BLaER1 treated with 17β-estradiol and CSF1 and Interleukin-3, amounts not matched to agents 10 nM and 100 nM (cell line): ENCODE data around the gene CCDC63.

Experiments
- H3K27ac ChIP-seq, 11 experiments: shearing (Covaris generic); formaldehyde crosslinking; 2 replicates each; pipeline ENCODE4 v1.8.1; 2022
- H3K27me3 ChIP-seq, 11 experiments: shearing (Covaris generic); formaldehyde crosslinking; 2 replicates each; pipeline ENCODE4 v1.8.1; 2022
- H3K36me3 ChIP-seq, 11 experiments: shearing (Covaris generic); formaldehyde crosslinking; 2 replicates each; pipeline ENCODE4 v1.8.1; 2022
- H3K4me1 ChIP-seq, 10 experiments: shearing (Covaris generic); formaldehyde crosslinking; 2 replicates each; pipeline ENCODE4 v1.8.1; 2022
- H3K4me2 ChIP-seq, 11 experiments: shearing (Covaris generic); formaldehyde crosslinking; 2 replicates each; pipeline ENCODE4 v1.8.1; 2022
- H3K4me3 ChIP-seq, 10 experiments: shearing (Covaris generic); formaldehyde crosslinking; 2 replicates each; pipeline ENCODE4 v1.8.1; 2022
- H3K9ac ChIP-seq, 11 experiments: shearing (Covaris generic); formaldehyde crosslinking; 2 replicates each; pipeline ENCODE4 v1.8.1; 2022
- H3K9me3 ChIP-seq, 11 experiments: shearing (Covaris generic); formaldehyde crosslinking; replicated peaks in 1 of 11; 2 replicates each; pipeline ENCODE4 v1.8.1; 2022
- H4K20me1 ChIP-seq, 11 experiments: shearing (Covaris generic); formaldehyde crosslinking; 2 replicates each; pipeline ENCODE4 v1.8.1; 2022
- Cebpa-rat ChIP-seq, 11 experiments: shearing (Covaris generic); IDR thresholded peaks; 2 replicates each; pipeline ENCODE4 v1.8.1; 2022

CCDC63 gene

DNA sequence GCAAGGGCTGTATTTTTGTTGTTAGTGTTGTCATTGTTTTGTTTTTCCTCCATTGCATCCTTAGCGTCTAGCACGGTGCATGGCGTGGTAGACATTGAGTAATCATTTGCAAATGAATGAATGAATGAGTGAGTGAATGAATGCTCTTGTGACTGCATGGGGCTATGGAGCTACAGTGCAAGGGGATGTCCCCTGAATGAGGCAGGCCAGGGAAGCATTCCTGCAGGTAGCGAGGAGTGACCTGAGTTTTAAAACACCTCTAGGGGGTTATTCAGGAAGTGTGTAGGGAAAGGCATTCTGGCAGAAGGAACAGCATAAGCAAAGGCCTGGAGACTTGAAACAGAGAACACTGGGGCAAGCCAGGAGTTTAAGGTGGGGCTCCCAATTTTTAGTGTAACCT is 56.7 kb downstream of the CCDC63 start:
- Histone ChIP-seq H3K4me3 (no peak overlapping the region), H4K20me1 (no peaks in the 10 kb centered on the region), H3K9ac (no peak overlapping the region), H3K4me1 (peaks cover 0 to 14% (median 6%) of the 10 kb centered on the region in 10 experiments; a peak in 11 of 20 replicates), H3K9me3 (no peaks in the 10 kb centered on the region), H3K4me2 (no peak overlapping the region), H3K27ac (no peak overlapping the region), H3K27me3 (no peaks in the 10 kb centered on the region), H3K36me3 (no peaks in the 10 kb centered on the region)
- TF ChIP-seq Cebpa-rat (IDR thresholded peaks at IDR 0.05) = no peak

DNA sequence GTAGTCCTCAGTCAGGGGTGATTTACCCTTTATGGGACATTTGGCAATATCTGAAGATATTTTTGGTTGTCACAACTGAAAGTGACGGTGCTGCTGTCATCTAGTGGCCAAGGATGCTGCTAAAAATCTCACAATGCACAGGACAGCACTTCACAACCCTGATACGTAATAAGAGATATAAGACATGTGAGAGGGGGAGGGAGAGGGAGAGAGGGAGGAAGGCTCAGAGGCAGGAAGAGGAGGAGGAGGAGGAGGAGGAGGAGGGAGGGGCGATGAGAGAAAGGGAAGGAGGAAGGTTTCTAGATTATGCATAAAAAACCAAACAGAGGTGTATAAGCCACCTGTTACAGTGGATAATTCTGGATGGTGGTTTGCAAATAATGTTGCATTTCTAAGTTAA is 59.3 kb downstream of the CCDC63 start:
- Histone ChIP-seq H3K27ac (peak overlapping the region in 1 of 11 experiments; percentile 15; a peak in 1 of 22 replicates), H3K9me3 (no peaks in the 10 kb centered on the region), H3K4me1 (peaks cover 0 to 14% (median 6%) of the 10 kb centered on the region in 10 experiments; a peak in 11 of 20 replicates), H3K36me3 (no peaks in the 10 kb centered on the region), H3K4me3 (no peak overlapping the region), H4K20me1 (no peaks in the 10 kb centered on the region), H3K9ac (no peak overlapping the region), H3K27me3 (no peaks in the 10 kb centered on the region), H3K4me2 (peak overlapping the region in 4 of 11 experiments; percentile 6 to 26 (median 12); a peak in 4 of 22 replicates)
- TF ChIP-seq Cebpa-rat (IDR thresholded peaks at IDR 0.05) = no peak

DNA sequence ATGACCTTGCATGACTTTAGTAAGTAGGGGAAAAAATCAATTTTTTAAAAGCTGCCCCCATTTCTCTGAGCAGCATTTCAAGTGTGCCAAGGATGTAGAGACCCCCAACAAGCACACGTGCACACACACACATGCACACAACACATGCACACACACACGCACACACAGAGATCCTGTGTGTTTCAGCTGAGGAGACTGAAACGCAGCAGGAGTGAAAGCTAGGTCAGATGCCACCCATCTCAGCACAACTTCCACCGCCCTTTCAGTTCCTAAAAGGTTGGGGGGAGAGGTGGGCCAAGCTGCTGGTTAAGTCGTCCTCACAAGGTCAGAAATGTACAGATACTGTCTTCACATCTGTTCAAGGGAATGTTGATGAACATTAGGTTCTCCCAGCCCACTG is 59.7 kb downstream of the CCDC63 start:
- no peak overlapping the region for H3K4me3 ChIP-seq
- no peak for TF ChIP-seq Cebpa-rat (IDR thresholded peaks at IDR 0.05)
- H3K4me2 ChIP-seq = peak overlapping the region in 3 of 11 experiments; percentile 6 to 19 (median 6); a peak in 3 of 22 replicates
- no peaks in the 10 kb centered on the region for H4K20me1 ChIP-seq
- H3K27ac ChIP-seq = peak overlapping the region in 1 of 11 experiments; percentile 15; a peak in 1 of 22 replicates
- H3K36me3 ChIP-seq = no peaks in the 10 kb centered on the region
- H3K9ac ChIP-seq = no peak overlapping the region
- H3K9me3 ChIP-seq = no peaks in the 10 kb centered on the region
- H3K4me1 ChIP-seq = peaks cover 0 to 14% (median 6%) of the 10 kb centered on the region in 10 experiments; a peak in 11 of 20 replicates
- no peaks in the 10 kb centered on the region for H3K27me3 ChIP-seq

DNA sequence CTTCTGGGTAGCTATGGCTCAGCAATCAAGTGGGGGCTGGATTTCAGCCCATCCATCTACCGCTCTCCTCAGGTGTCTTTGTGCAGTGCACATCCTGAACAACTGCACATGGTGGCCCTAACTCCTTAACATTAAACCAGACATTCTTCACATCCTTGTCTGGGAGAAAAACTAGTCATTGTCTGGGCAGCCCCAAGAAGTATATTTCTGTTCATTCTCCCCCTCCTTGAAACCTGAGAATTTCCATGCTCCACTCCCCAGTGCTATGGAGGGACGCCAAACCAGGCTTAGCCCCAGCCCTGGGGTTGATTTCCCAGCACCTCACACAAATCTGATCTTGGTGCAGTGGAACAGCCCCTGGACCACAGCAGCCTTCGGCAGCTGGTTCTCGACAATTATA is 60.2 kb downstream of the CCDC63 start:
- TF ChIP-seq Cebpa-rat (IDR thresholded peaks at IDR 0.05) = no peak
- H3K9me3 ChIP-seq = no peaks in the 10 kb centered on the region
- peaks cover 0 to 14% (median 6%) of the 10 kb centered on the region in 10 experiments; a peak in 11 of 20 replicates for H3K4me1 ChIP-seq
- no peak overlapping the region for H3K4me3 ChIP-seq
- H3K36me3 ChIP-seq = no peaks in the 10 kb centered on the region
- no peak overlapping the region for H3K9ac ChIP-seq
- H3K4me2 ChIP-seq = no peak overlapping the region
- no peaks in the 10 kb centered on the region for H4K20me1 ChIP-seq
- H3K27ac ChIP-seq = no peak overlapping the region
- H3K27me3 ChIP-seq = no peaks in the 10 kb centered on the region

DNA sequence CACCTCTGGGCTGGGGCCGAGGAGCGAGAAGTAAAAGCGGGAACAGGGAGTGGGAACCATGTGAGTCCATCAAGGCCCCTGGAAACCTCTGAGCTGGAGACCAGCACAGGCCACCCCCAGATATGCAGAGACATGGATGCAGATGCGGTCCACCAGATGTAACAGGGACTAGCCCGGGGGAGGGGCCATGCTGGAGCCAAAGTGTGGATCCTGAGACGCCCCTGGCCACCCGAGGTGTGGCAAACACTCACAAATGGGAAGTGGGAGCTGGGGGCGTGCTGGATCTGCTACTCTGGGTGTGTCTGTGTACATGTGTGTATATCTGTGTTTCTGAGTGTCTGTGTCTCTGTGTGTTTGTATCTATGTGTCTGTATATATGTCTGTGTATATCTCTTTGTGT is 60.8 kb downstream of the CCDC63 start:
- TF ChIP-seq Cebpa-rat (IDR thresholded peaks at IDR 0.05) = no peak
- Histone ChIP-seq H3K27ac (no peak overlapping the region), H4K20me1 (no peaks in the 10 kb centered on the region), H3K9ac (no peak overlapping the region), H3K4me3 (no peak overlapping the region), H3K4me1 (peaks cover 0 to 14% (median 6%) of the 10 kb centered on the region in 10 experiments; a peak in 11 of 20 replicates), H3K9me3 (no peaks in the 10 kb centered on the region), H3K36me3 (no peaks in the 10 kb centered on the region), H3K4me2 (no peak overlapping the region), H3K27me3 (no peaks in the 10 kb centered on the region)

DNA sequence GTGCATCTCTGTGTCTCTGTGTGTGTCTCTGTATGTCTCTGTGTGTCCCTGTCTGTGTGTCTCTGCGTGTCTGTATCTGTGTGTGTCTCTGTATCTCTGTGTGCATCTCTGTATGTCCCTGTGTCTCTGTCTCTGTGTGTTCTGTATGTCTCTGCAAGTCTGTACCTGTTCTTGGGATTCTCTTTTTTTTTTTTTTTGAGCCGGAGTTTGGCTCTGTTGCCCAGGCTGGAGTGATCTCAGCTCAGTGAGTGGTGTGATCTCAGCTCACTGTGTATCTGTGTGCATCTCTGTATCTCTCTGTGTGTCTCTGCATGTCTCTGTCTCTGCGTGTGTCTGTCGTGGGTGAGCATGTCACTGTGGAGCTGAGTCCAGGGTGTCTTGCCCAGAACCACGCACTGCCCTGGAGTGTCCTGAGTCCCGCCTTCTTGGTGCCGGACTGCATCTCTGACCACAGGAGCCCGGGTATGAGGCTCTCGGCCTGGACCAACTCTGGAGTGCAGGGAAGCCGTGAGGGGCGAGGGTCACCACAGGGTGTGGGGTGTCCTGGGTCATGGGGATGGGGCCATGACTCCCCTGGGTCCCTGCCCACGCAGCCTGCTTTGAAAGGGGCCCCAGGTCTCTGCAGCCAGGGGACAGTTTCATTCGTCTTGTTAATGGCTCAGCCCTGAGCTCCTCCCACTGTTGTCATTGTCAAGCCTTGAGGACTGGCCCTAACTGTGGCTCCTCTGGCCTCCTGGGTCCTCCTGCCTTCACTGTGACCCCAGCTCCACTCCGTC is 61.8 kb downstream of the CCDC63 start:
- peak overlapping the region in 1 of 11 experiments; percentile 10; a peak in 1 of 22 replicates for H3K27ac ChIP-seq
- TF ChIP-seq Cebpa-rat (IDR thresholded peaks at IDR 0.05) = no peak
- no peaks in the 10 kb centered on the region for H3K9me3 ChIP-seq
- peaks cover 0 to 22% (median 9%) of the 10 kb centered on the region in 10 experiments; a peak in 14 of 20 replicates for H3K4me1 ChIP-seq
- H3K4me2 ChIP-seq = no peak overlapping the region
- no peak overlapping the region for H3K9ac ChIP-seq
- no peaks in the 10 kb centered on the region for H3K36me3 ChIP-seq
- no peaks in the 10 kb centered on the region for H3K27me3 ChIP-seq
- H3K4me3 ChIP-seq = no peak overlapping the region
- H4K20me1 ChIP-seq = no peaks in the 10 kb centered on the region

DNA sequence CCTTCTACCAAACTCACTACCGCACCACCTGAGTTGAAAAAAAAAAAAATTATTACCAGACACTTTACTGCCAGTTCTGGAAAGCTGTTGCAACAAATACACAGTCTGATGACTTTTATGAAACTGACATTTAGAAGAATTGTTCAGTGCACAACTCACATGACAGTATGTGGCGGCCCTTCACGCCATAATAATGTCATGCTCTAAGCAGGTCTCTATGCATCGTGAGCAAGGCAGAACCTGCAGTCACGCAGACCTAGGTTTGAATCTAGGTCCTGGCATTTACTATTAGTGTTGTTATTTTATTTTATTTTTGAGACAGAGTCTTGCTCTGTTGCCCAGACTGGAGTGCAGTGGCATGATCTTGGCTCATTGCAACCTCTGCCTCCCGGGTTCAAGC is 65.5 kb downstream of the CCDC63 start:
- H3K36me3 ChIP-seq = no peaks in the 10 kb centered on the region
- no peak overlapping the region for H3K4me2 ChIP-seq
- 0 out of 22 replicates have a peak, but pooled peaks cover 0 to 4% (median 0%) of the 10 kb centered on the region in 11 experiments for H3K9me3 ChIP-seq
- no peaks in the 10 kb centered on the region for H3K27me3 ChIP-seq
- no peak overlapping the region for H3K4me3 ChIP-seq
- no peak overlapping the region for H3K9ac ChIP-seq
- no peak for TF ChIP-seq Cebpa-rat (IDR thresholded peaks at IDR 0.05)
- no peaks in the 10 kb centered on the region for H4K20me1 ChIP-seq
- peaks cover 0 to 30% (median 11%) of the 10 kb centered on the region in 10 experiments; a peak in 13 of 20 replicates for H3K4me1 ChIP-seq
- no peak overlapping the region for H3K27ac ChIP-seq

DNA sequence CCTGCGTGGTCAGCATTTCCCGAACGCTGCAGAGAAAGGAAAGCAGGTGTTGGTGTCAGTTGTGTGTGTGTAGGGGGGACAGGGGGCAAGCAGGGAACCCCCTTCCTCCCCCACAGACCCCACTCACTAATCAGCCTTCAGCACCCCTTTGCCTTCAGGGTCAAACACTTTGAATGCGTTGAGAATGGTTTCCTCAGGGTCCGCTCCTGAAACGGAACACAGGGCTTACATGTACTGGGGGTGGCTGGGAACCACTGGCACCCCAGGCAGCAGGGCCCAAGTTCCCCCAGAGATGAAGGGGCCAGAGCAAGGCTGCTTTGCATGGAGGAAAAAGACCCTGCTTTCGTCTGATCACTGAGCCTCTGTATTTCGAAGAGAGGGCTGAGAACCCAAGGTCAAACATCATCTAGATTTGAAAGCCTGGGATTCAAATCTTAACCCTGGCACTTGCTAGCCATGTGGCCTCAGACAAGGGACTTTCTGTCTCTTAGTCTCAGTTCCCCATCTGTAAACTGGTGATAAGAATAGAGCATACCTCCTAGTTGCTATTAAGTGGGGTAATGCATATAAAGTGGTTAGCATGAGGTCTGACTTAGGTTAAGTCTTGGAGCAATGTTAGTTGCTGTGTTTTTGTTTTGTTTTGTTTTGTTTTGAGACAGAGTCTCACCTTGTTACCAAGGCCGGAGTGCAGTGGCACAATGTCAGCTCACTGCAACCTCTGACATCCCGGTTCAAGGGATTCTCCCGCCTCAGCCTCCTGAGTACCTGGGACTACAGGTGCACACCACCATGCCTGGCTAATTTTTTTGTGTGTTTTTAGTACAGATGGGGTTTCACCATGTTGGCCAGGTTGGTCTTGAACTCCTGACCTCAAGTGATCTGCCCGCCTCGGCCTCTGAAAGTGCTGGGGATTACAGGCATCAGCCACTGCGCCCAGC is 66.6 kb downstream of the CCDC63 start:
- H3K27me3 ChIP-seq = no peaks in the 10 kb centered on the region
- H3K36me3 ChIP-seq = no peaks in the 10 kb centered on the region
- H3K9ac ChIP-seq = no peak overlapping the region; a peak in 1 of 22 replicates
- H3K4me3 ChIP-seq = no peak overlapping the region
- peaks cover 0 to 40% (median 12%) of the 10 kb centered on the region in 10 experiments; a peak in 16 of 20 replicates for H3K4me1 ChIP-seq
- H3K4me2 ChIP-seq = peak overlapping the region in 5 of 11 experiments; percentile 12 to 60 (median 36); a peak in 6 of 22 replicates
- 0 out of 22 replicates have a peak, but pooled peaks cover 0 to 4% (median 0%) of the 10 kb centered on the region in 11 experiments for H3K9me3 ChIP-seq
- no peaks in the 10 kb centered on the region for H4K20me1 ChIP-seq
- TF ChIP-seq Cebpa-rat (IDR thresholded peaks at IDR 0.05) = no peak
- H3K27ac ChIP-seq = peak overlapping the region in 6 of 11 experiments; percentile 0 to 37 (median 26); a peak in 8 of 22 replicates
